HG03442 (cell line): ENCODE data around the gene XKR3.
"Not testable (repeated sequence)": the region's sequence is repeated elsewhere in the genome, so short reads cannot be mapped to it uniquely, and the experiment has no call there.

Experiments used
- ATAC-seq: cut with Tn5 transposase; IDR thresholded peaks from one replicate; pipeline ENCODE4 v1.9.1; 2021; ENCODE audit warnings: mild to moderate bottlenecking, moderate library complexity; ENCODE audit not compliant: unreplicated experiment

XKR3 gene

GRCh38 chr22:16824716-16825687 is at the start of gene XKR3:
Gene XKR3, minus strand, starts transcription at chr22:16825411. Its CDS starts 17,338 bp downstream, at chr22:16808073.
- peak; percentile 57 for ATAC-seq

- not testable (repeated sequence) for ATAC-seq
These were observed 44.4 kb upstream of the XKR3 start for GRCh38 chr22:16869640-16870039.

GRCh38 chr22:16866167-16866566 is 41.0 kb upstream of the XKR3 start:
- ATAC-seq: no peak

GRCh38 chr22:16856851-16857250 is 31.6 kb upstream of the XKR3 start:
- ATAC-seq: not testable (repeated sequence)

DNA sequence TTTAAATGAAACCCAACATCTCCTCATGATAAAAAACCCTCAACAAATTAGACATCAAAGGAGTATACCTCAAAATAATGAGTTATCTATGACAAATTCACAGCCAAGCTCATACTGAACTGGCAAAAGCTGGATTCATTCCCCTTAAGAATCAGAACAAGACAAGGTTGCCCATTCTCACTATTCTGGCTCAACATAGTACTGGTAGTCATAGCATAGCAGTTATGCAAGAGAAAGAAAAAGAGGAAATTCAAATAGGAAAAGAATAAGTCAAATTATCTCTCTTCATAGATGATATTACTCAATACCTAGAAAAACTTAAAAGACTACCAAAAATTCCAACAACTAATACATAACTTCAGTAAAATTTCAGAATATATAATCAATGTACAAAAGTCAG is 29.4 kb upstream of the XKR3 start:
- ATAC-seq: no peak

DNA sequence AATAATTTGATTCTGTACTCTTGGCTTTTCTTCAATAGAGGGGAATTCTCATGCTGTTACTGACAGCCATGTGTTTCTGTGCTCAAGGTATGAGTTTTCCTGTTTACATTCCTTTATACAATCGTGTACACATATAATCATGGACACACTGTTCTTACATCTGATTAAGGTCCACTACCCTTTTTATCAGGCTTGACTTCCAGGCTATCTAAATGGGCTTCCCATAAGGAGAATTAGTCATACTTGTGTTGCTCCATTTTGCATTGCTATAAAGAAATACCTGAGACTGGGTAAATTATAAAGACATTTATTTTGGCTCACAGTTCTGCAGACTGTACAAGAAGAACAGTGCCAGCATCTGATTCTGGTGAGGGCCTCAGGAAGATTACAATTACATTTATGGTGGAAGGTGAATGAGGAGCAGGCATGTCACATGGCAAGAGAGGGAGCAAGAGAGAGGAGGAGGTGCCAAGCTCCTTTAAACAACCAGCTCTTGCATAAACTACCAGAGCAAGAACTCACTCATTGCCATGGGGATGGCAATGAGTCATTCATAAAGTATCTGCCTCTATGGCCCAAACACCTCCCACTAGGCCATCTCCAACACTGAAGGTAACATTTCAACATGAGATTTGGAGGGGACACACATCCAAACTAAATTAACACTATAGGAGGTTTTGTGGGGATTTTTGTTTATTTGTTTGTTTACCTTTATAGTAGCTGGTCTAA is 26.2 kb upstream of the XKR3 start:
- ATAC-seq: not testable (repeated sequence)

- no peak for ATAC-seq
These were observed 22.1 kb upstream of the XKR3 start for GRCh38 chr22:16847271-16847670.

- no peak for ATAC-seq
These were observed 20.7 kb upstream of the XKR3 start for GRCh38 chr22:16845881-16846280.

DNA sequence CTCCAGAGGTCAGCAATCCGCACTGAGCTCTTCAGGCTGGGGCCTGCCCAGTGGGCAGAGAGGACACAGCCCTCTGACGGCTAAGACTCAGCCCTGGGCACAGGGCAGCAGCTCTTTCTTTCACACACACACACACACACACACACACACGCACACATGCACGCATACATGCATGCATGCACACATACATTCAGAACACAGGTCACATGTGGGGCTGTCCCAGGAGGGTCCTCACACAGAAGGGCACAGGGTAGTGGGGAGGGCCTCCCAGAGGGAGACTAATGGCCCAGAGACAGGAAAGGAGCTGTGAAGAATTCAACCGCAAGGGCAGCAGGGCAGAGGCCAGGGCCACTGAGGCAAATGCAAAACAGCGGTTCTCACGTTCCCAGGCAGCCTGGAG is 20.3 kb upstream of the XKR3 start:
- ATAC-seq: no peak

DNA sequence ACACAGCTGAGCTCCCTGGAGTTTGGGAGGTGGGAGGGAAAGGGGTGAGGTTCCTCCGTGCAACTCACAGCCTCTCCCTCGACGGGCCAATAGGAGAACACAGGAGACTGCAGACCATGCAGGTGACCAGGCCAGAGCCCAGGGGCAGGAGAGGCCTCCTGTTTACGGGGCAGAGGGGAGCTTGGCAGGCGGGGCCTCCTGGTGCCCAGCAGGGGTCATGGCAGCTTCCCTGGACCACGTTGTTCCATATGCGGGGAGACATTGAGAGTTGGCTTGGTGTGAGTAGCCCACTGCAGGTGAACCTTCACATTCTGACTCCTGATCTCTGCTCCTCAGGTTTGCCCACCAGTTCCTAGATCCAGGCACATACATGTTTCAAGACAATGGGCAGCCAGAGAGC is 19.3 kb upstream of the XKR3 start:
- ATAC-seq: no peak

DNA sequence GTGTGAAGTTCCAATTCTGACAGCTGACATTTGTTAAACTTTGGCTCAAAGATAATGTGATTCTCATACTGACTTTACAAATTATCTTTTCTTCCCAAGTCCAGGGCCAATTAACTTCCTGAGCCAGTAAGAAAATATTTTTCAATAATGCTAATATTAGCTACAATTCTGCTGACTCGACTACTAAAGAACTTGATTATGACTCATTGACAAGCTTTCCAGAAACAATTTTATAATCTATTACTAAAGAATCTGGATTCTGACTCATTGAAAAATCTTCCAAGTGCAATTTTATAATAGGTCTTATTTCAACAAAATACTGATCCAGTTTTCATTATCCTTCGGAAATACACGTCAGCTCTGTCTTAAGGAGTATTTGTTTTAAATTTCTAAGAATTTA is 12.9 kb upstream of the XKR3 start:
- ATAC-seq: no peak

DNA sequence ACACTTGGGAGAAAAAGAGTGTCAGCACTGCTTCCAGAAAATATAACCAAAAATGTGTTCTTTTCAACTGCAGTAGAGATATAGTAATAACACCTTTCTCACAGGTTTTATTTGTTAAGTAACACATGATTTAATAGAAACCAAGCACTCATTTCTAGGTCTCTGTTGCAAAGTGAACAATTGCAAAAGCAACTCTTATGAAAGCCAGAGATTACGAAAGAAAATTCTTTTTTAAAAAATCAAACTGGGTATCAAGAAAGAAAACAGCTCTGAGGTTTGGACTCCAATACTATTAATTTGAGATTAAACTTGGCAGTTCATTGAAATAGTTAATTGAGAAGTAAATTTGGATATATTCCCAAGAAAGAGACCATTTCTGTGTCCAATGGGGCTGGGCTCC is 9.8 kb upstream of the XKR3 start:
- no peak for ATAC-seq

- ATAC-seq: no peak
These were observed 6.0 kb upstream of the XKR3 start for GRCh38 chr22:16831257-16831656.

GRCh38 chr22:16829985-16830384 is 4.8 kb upstream of the XKR3 start:
- no peak for ATAC-seq

GRCh38 chr22:16828876-16829275 is 3.7 kb upstream of the XKR3 start:
- ATAC-seq: no peak

GRCh38 chr22:16827506-16827905 is 2.3 kb upstream of the XKR3 start:
- ATAC-seq: no peak

DNA sequence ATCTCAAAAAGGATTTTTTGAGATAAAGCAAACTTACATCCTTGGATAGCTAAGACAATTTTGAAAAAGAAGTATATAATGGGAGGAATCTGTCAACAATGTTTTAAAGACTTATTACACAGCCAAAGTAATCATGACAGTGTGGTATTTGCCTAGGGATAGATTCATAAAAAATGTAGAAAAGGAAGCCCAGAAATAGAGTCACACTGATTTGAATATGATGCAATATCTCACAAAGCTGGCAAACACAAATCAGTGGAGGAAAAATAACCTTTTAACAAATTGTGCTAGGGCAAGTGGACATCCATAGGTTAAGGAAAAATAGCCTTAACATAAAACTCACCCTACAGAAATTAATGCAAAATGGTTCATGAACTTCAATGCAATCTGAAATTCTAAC is 6.0 kb downstream of the XKR3 start:
- no peak for ATAC-seq

GRCh38 chr22:16818538-16818937 is 6.7 kb downstream of the XKR3 start:
- no peak for ATAC-seq

DNA sequence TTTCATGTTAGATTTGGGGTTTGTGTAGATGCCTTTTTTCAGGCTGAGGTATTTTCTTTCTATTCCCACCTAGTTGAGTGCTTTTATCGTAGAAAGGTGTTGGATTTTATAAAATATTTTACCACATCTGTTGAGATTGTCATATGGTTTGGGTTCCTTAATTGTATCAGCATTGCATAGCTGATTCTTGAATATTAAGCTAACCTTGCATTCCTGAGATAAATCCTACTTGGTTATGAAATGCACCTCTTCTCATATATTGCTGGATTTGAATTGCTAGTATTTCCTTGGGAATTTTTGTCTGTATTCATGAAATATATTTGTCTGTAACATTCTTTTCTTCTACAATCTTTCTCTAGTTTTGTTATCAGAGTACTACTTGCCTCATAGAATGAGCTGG is 10.1 kb downstream of the XKR3 start:
- ATAC-seq: no peak

- ATAC-seq: no peak
These were observed 14.9 kb downstream of the XKR3 start for GRCh38 chr22:16810188-16810802.

DNA sequence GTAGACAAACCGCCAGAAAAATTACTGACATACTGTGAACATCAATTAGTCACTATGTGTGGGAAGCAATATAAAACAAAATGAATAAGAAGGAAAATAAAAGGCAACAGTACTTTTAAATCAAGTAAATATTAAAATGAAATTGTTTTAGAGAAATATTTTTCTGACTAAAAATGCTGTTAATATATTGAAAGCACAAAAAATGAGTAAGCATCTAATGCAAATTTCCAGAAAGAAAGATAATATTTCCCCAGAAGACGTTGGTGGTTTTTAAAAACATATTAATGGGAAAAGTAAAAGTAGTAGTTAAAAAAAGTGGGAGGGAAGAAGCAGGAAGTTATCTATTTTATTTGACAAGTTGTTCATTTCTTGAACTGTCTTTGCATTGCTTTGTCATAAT is 16.5 kb downstream of the XKR3 start:
- ATAC-seq: no peak

DNA sequence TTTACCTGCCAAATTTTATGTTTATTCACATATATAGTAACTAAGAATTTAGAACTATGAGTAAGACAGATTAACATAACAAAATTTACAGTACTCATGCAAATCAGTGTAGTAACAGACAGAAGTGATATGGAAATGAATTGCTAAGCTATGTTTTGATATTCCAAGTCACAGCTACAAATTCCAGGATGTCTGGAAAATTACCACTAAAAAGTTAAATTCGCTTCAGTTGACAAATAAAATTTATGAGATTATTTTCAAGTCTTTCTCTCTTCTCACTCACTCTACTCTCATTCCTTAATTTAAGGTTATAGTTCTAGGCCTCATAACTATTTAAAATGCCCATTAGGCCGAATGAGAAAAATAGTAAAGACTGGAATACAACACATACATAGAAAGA is 18.1 kb downstream of the XKR3 start:
- no peak for ATAC-seq
